SK-N-SH (cell line): Measurements from ENCODE around the gene PCLO. TPM values are rescaled to one million over a fixed set of nuclear protein-coding genes. Genes with fewer than 3 reads are reported as not detected.
"Not testable (repeated sequence)": the region's sequence is repeated elsewhere in the genome, so short reads cannot be mapped to it uniquely, and the experiment has no call there.

Experiments used
- CTCF ChIA-PET: fragments of 300-600, 350-600 bp; formaldehyde crosslinking; extraction: SDS; loops from one replicate; lab custom pipeline; 2021; lab: Yijun Ruan, JAX
- POLR2A ChIA-PET: fragments of 350-600 bp; sonication (Branson Sonifier 250); formaldehyde crosslinking; extraction: SDS; loops from one replicate; lab custom pipeline; 2020; ENCODE audit warnings: antibody characterized with exemption, inconsistent platforms; lab: Yijun Ruan, JAX
- DNase-seq: peaks from one replicate; pipeline ENCODE4 v3.0.0; 2012
- H2AFZ ChIP-seq: fragments of 200-600 bp; sonication (generic); 2 replicates; pipeline ENCODE4 v1.8.1; 2016; ENCODE audit warnings: antibody characterized with exemption, mild to moderate bottlenecking, low read depth
- H3F3A ChIP-seq: fragments of 200-600 bp; sonication (generic); replicated peaks from 2 replicates; pipeline ENCODE3; 2016; ENCODE audit warnings: antibody characterized with exemption, mild to moderate bottlenecking; ENCODE audit not compliant: insufficient read depth
- H3K27ac ChIP-seq, 2 experiments: fragments of 200-500 bp in 1 of 2; fragments of 200-600 bp in 1 of 2; sonication (Bioruptor generic) in 1 of 2; sonication (generic), shearing (Covaris generic) in 1 of 2; 2 replicates each; pipeline versions ENCODE4 v1.5.1 to v1.6.1; 2014 to 2016; ENCODE audit warnings: low read depth in 2 of 2, inconsistent platforms in 1 of 2, low read length in 1 of 2, mild to moderate bottlenecking in 1 of 2, mixed read lengths in 1 of 2
- H3K27me3 ChIP-seq: fragments of 200-600 bp; sonication (generic), shearing (Covaris generic); 2 replicates; pipeline ENCODE4 v1.6.1; 2016; ENCODE audit warnings: mixed run types; ENCODE audit not compliant: insufficient read depth
- H3K36me3 ChIP-seq, 2 experiments: fragments of 200-500 bp in 1 of 2; fragments of 200-600 bp in 1 of 2; sonication (Bioruptor generic) in 1 of 2; sonication (generic) in 1 of 2; replicated peaks in 1 of 2; 2 replicates each; pipeline versions ENCODE3 to v1.5.1; 2014 to 2016; ENCODE audit warnings: low read length in 1 of 2, mild to moderate bottlenecking in 1 of 2; ENCODE audit not compliant: insufficient read depth in 2 of 2, control insufficient read depth in 1 of 2
- H3K4me1 ChIP-seq, 2 experiments: fragments of 200-500 bp in 1 of 2; fragments of 200-600 bp in 1 of 2; sonication (Bioruptor generic) in 1 of 2; sonication (generic), shearing (Covaris generic) in 1 of 2; 2 replicates each; pipeline versions ENCODE4 v1.5.1 to v1.6.1; 2014 to 2016; ENCODE audit warnings: low read depth in 1 of 2, low read length in 1 of 2, mixed run types in 1 of 2; ENCODE audit not compliant: insufficient read depth in 2 of 2, control insufficient read depth in 1 of 2
- H3K4me2 ChIP-seq: fragments of 200-600 bp; sonication (generic), shearing (Covaris generic); 2 replicates; pipeline ENCODE4 v1.6.1; 2017; ENCODE audit warnings: mixed run types
- H3K4me3 ChIP-seq, 2 experiments: fragments of 200-500 bp in 1 of 2; fragments of 200-600 bp in 1 of 2; sonication (Bioruptor generic) in 1 of 2; sonication (generic), shearing (Covaris generic) in 1 of 2; 2 replicates each; pipeline versions ENCODE4 v1.5.1 to v1.8.1; 2014 to 2016; ENCODE audit warnings: low read depth in 2 of 2, inconsistent platforms in 1 of 2, low read length in 1 of 2, mild to moderate bottlenecking in 1 of 2, mixed read lengths in 1 of 2, moderate library complexity in 1 of 2
- H3K79me2 ChIP-seq: fragments of 200-600 bp; sonication (generic); 2 replicates; pipeline ENCODE4 v1.8.1; 2017; ENCODE audit warnings: mild to moderate bottlenecking; ENCODE audit not compliant: insufficient read depth
- H3K9ac ChIP-seq: fragments of 200-600 bp; sonication (generic); 2 replicates; pipeline ENCODE4 v1.6.1; 2017; ENCODE audit warnings: mixed run types
- H3K9me2 ChIP-seq: fragments of 200-600 bp; sonication (generic); 2 replicates; pipeline ENCODE4 v1.6.1; 2017; ENCODE audit warnings: mixed run types
- H3K9me3 ChIP-seq: fragments of 200-600 bp; sonication (generic); 2 replicates; pipeline ENCODE4 v1.6.1; 2017; ENCODE audit warnings: mixed run types, mild to moderate bottlenecking, moderate library complexity
- H4K20me1 ChIP-seq: fragments of 200-600 bp; sonication (generic); 2 replicates; pipeline ENCODE4 v1.6.1; 2017; ENCODE audit warnings: mild to moderate bottlenecking, mixed run types; ENCODE audit not compliant: insufficient read depth
- CHD2 ChIP-seq: fragments of 150-350 bp; IDR thresholded peaks from 2 replicates; pipeline ENCODE4 v1.6.1; 2018; ENCODE audit warnings: low read length; ENCODE audit not compliant: partially characterized antibody
- CTCF ChIP-seq: fragments of 200-600 bp; sonication (generic); IDR thresholded peaks from 2 replicates; pipeline ENCODE4 v1.6.1; 2017; ENCODE audit warnings: antibody characterized with exemption, mild to moderate bottlenecking, moderate library complexity
- FOXJ3 ChIP-seq: sonication (generic); formaldehyde crosslinking; IDR thresholded peaks from 2 replicates; pipeline ENCODE4 v1.5.1; 2020; ENCODE audit warnings: mild to moderate bottlenecking, missing genetic modification reagents
- FOXM1 ChIP-seq: IDR thresholded peaks from 2 replicates; pipeline ENCODE4 v1.4.0; 2012; ENCODE audit warnings: low read depth, mild to moderate bottlenecking
- POLR2AphosphoS5 ChIP-seq: IDR thresholded peaks from 2 replicates; pipeline ENCODE4 v1.6.1; 2012; ENCODE audit warnings: low read depth, low read length
- RXRA ChIP-seq: IDR thresholded peaks from 2 replicates; pipeline ENCODE4 v1.4.0; 2012; ENCODE audit warnings: low read depth, mild to moderate bottlenecking, borderline replicate concordance
- TAF1 ChIP-seq: IDR thresholded peaks from 2 replicates; pipeline ENCODE4 v1.6.1; 2012; ENCODE audit warnings: low read depth, mild to moderate bottlenecking, low read length, moderate library complexity, borderline replicate concordance
- TCF12 ChIP-seq: IDR thresholded peaks from 2 replicates; pipeline ENCODE4 v1.4.0; 2012
- USF1 ChIP-seq: IDR thresholded peaks from 2 replicates; pipeline ENCODE4 v1.4.0; 2012; ENCODE audit warnings: low read depth, borderline replicate concordance
- ZBTB33 ChIP-seq: IDR thresholded peaks from 2 replicates; pipeline ENCODE4 v1.4.0; 2012; ENCODE audit warnings: low read depth, borderline replicate concordance
- WGBS: methylation state at CpG from one replicate; pipeline ENCODE4 v1.1.6; 2017; ENCODE audit warnings: low lambda C conversion rate; 5-methylcytosine and 5-hydroxymethylcytosine counted together
- polyA plus RNA-seq, 3 experiments: library from polyadenylated mRNA; depleted of rRNA; stranded (reverse); fragments of >200 nt; gene quantifications; 2 replicates each; pipeline ENCODE4 v1.2.3, GENCODE V29; 2012

PCLO gene
- polyA plus RNA-seq, 1 of the 3 experiments (the other 2 are of a cell fraction), result 0.51 TPM

GRCh38 chr7:83032195-83032594 is 130.5 kb downstream of the PCLO start:
- TF ChIP-seq ZBTB33, result no peak
- no peak for TF ChIP-seq FOXM1
- no peaks in the 10 kb centered on the region for H3K79me2 ChIP-seq
- H3K9me3 ChIP-seq, result no peaks in the 10 kb centered on the region
- H3K36me3 ChIP-seq, result no peaks in the 10 kb centered on the region
- POLR2A ChIA-PET, result no interaction called here
- H3K9me2 ChIP-seq, result no peaks in the 10 kb centered on the region
- no peak overlapping the region for H3K4me3 ChIP-seq
- H3F3A ChIP-seq, result no peaks in the 10 kb centered on the region
- DNase-seq, result no peak
- no peak overlapping the region for H3K27ac ChIP-seq
- H3K4me2 ChIP-seq, result no peak overlapping the region
- H3K4me1 ChIP-seq, result no peaks in the 10 kb centered on the region
- no peaks in the 10 kb centered on the region for H4K20me1 ChIP-seq
- no peaks in the 10 kb centered on the region for H3K27me3 ChIP-seq
- H3K9ac ChIP-seq, result no peak overlapping the region
- CTCF ChIA-PET, result interaction anchor here (0.8 kb wide), 1 partner anchor 35 kb away, joined by 3 read pairs; no protein-coding TSS in a partner anchor
- H2AFZ ChIP-seq, result no peak overlapping the region

- H3F3A ChIP-seq, H3K9me3 ChIP-seq, H3K27ac ChIP-seq, H3K9ac ChIP-seq, DNase-seq, H3K9me2 ChIP-seq, H3K36me3 ChIP-seq, H3K4me1 ChIP-seq, POLR2A ChIA-PET, H3K27me3 ChIP-seq, H4K20me1 ChIP-seq, H3K4me2 ChIP-seq, H2AFZ ChIP-seq, H3K4me3 ChIP-seq, H3K79me2 ChIP-seq: not testable (repeated sequence)
- CTCF ChIA-PET, result interaction anchor here (0.5 to 2.4 kb wide), 2 partner anchors 14 to 214 kb away, joined by 3 to 8 read pairs; no protein-coding TSS in a partner anchor
- WGBS, result 90% methylated on average over 31 of the region's 31 CpGs
Observed at GRCh38 chr7:83023817-83024665, 138.6 kb downstream of the PCLO start.

- Histone ChIP-seq H2AFZ (no peak overlapping the region), H3K9me2 (no peaks in the 10 kb centered on the region), H4K20me1 (no peaks in the 10 kb centered on the region), H3K9me3 (no peaks in the 10 kb centered on the region), H3K79me2 (no peaks in the 10 kb centered on the region), H3K4me1 (peaks cover 0 to 2% of the 10 kb centered on the region in 2 experiments; a peak in 1 of 4 replicates), H3K36me3 (no peaks in the 10 kb centered on the region), H3K4me2 (no peak overlapping the region), H3K27me3 (no peaks in the 10 kb centered on the region), H3K27ac (no peak overlapping the region), H3F3A (no peaks in the 10 kb centered on the region), H3K9ac (no peak overlapping the region), H3K4me3 (no peak overlapping the region)
- TF ChIP-seq POLR2AphosphoS5, result no peak
- TF ChIP-seq RXRA, result no peak
- no peak for TF ChIP-seq TAF1
- no peak for TF ChIP-seq FOXJ3 (CRISPR knock-in tag)
- TF ChIP-seq ZBTB33, result no peak
- no peak for TF ChIP-seq CTCF
- no peak for TF ChIP-seq TCF12
- TF ChIP-seq CHD2, result no peak
- TF ChIP-seq USF1, result no peak
- POLR2A ChIA-PET, result no interaction called here
- DNase-seq, result no peak
- 80% methylated on average over 1 of the region's 1 CpG for WGBS
- CTCF ChIA-PET, result interaction anchor here (0.6 to 1.1 kb wide), 2 partner anchors 15 to 51 kb away, joined by 3 read pairs; no protein-coding TSS in a partner anchor
Observed at GRCh38 chr7:83021032-83021431, 141.7 kb downstream of the PCLO start.
